HepG2 (cell line): ENCODE measurements around the gene PARVB. TPM values are rescaled to one million over a fixed set of nuclear protein-coding genes. Genes with fewer than 3 reads are reported as not detected.
"Not testable (repeated sequence)": the region's sequence is repeated elsewhere in the genome, so short reads cannot be mapped to it uniquely, and the experiment has no call there.

Experiments used
- ATAC-seq: fragments of 200-7000 bp; cut with Tn5 transposase; 3 replicates; pipeline ENCODE4 v1.9.1; 2020; ENCODE audit warnings: mild to moderate bottlenecking, moderate library complexity
- BruUV-seq: library from RNA; stranded (reverse); fragments of 400-500 nt; replicated peaks from 2 replicates; lab custom pipeline; 2021; lab: Mats Ljungman, UMichigan
- CTCF ChIA-PET: fragments of 300-600 bp; formaldehyde crosslinking; extraction: SDS; loops from one replicate; lab custom pipeline; 2021; ENCODE audit warnings: low total read pairs, inconsistent platforms, low intra/inter-chr PET ratio; lab: Yijun Ruan, JAX
- POLR2A ChIA-PET: fragments of 350-600 bp; sonication (Branson Sonifier 250); formaldehyde crosslinking; loops from one replicate; lab custom pipeline; 2020; ENCODE audit warnings: antibody characterized with exemption, inconsistent platforms; lab: Yijun Ruan, JAX
- DNase-seq: peaks from one replicate; pipeline ENCODE4 v3.0.0-alpha.2; 2015; ENCODE audit warnings: low spot score
- FAIRE-seq: peaks from 3 replicates; lab custom pipeline; 2011; peaks lifted over from hg19 to GRCh38; lab: Jason Lieb, UNC
- H2AFZ ChIP-seq: one replicate; pipeline ENCODE4 v1.6.1; 2011; ENCODE audit warnings: low read length, inconsistent platforms
- H3K27ac ChIP-seq: fragments of 300-600 bp; 3 replicates; pipeline ENCODE4 v1.8.0; 2011; ENCODE audit warnings: mixed run types, mild to moderate bottlenecking, mixed read lengths, low read length, inconsistent platforms; ENCODE audit not compliant: insufficient read depth; ENCODE audit errors: extremely low read length
- H3K27me3 ChIP-seq, 2 experiments: fragments of 200-600 bp in 1 of 2; 2 replicates in 1 of 2; 3 replicates in 1 of 2; pipeline versions ENCODE4 v1.6.0 to v1.8.0; 2011; ENCODE audit warnings: low read length in 2 of 2, mild to moderate bottlenecking in 2 of 2, moderate library complexity in 2 of 2, inconsistent platforms in 1 of 2; ENCODE audit not compliant: insufficient read depth in 2 of 2, control insufficient read depth in 1 of 2
- H3K36me3 ChIP-seq, 2 experiments: fragments of 200-600 bp in 1 of 2; replicated peaks in 1 of 2; 2 replicates in 1 of 2; 3 replicates in 1 of 2; pipeline versions ENCODE4 v1.5.1 to v1.8.0; 2011; ENCODE audit warnings: low read length in 2 of 2, inconsistent platforms in 1 of 2; ENCODE audit not compliant: insufficient read depth in 2 of 2, control insufficient read depth in 1 of 2
- H3K4me1 ChIP-seq: 2 replicates; pipeline ENCODE4 v1.5.1; 2012; ENCODE audit warnings: low read length, inconsistent platforms; ENCODE audit not compliant: insufficient read depth
- H3K4me2 ChIP-seq: 2 replicates; pipeline ENCODE4 v1.6.0; 2011; ENCODE audit warnings: low read depth, low read length, inconsistent platforms
- H3K4me3 ChIP-seq, 3 experiments: fragments of 200-600 bp in 1 of 3; sonication (generic), shearing (Covaris generic) in 1 of 3; replicated peaks in 1 of 3; 2 replicates each; pipeline ENCODE4 v1.5.1; 2011 to 2016; ENCODE audit warnings: low read length in 3 of 3, inconsistent platforms in 2 of 3, low read depth in 2 of 3, mild to moderate bottlenecking in 2 of 3, control low read depth in 1 of 3, mixed read lengths in 1 of 3; ENCODE audit not compliant: insufficient read depth in 1 of 3
- H3K79me2 ChIP-seq: one replicate; pipeline ENCODE4 v1.6.1; 2011; ENCODE audit warnings: low read length, inconsistent platforms; ENCODE audit not compliant: insufficient read depth
- H3K9ac ChIP-seq: 2 replicates; pipeline ENCODE4 v1.6.0; 2011; ENCODE audit warnings: mild to moderate bottlenecking, low read depth, low read length, inconsistent platforms; ENCODE audit not compliant: insufficient read depth
- H3K9me3 ChIP-seq: 2 replicates; pipeline ENCODE4 v1.5.1; 2012; ENCODE audit warnings: mild to moderate bottlenecking, low read length
- H4K20me1 ChIP-seq: 2 replicates; pipeline ENCODE4 v1.6.0; 2011; ENCODE audit warnings: inconsistent platforms, mild to moderate bottlenecking, low read length, moderate library complexity; ENCODE audit not compliant: insufficient read depth
- FOXA1 ChIP-seq, 2 experiments: fragments of 450-650 bp in 1 of 2; sonication (generic) in 1 of 2; formaldehyde crosslinking in 1 of 2; IDR thresholded peaks; 2 replicates each; pipeline versions ENCODE4 v1.4.0 to v1.6.1; 2016 to 2020; ENCODE audit warnings: missing genetic modification reagents in 1 of 2
- MBNL3 ChIP-seq: fragments of 250-450 bp; sonication (Bioruptor Pico); conservative IDR thresholded peaks from 2 replicates; pipeline ENCODE4 v1.8.0; 2022; ENCODE audit warnings: mild to moderate bottlenecking, inconsistent platforms
- PHF8 ChIP-seq: sonication (generic); formaldehyde crosslinking; IDR thresholded peaks from 2 replicates; pipeline ENCODE4 v1.5.0; 2020; ENCODE audit warnings: missing genetic modification reagents
- PREB ChIP-seq: sonication (generic); formaldehyde crosslinking; IDR thresholded peaks from 2 replicates; pipeline ENCODE4 v1.4.0; 2020; ENCODE audit warnings: missing genetic modification reagents
- SNAPC2 ChIP-seq: sonication (generic); formaldehyde crosslinking; IDR thresholded peaks from 2 replicates; pipeline ENCODE4 v1.8.1; 2022; ENCODE audit warnings: mild to moderate bottlenecking, missing genetic modification reagents
- SOX6 ChIP-seq, 2 experiments: fragments of 450-650 bp in 1 of 2; sonication (generic) in 1 of 2; formaldehyde crosslinking in 1 of 2; IDR thresholded peaks; 2 replicates each; pipeline versions ENCODE4 v1.4.0 to v1.6.1; 2017 to 2020; ENCODE audit warnings: antibody characterized with exemption in 1 of 2, mild to moderate bottlenecking in 1 of 2, missing genetic modification reagents in 1 of 2
- ZNF432 ChIP-seq: sonication (generic); formaldehyde crosslinking; IDR thresholded peaks from 2 replicates; pipeline ENCODE4 v1.5.0; 2020; ENCODE audit warnings: missing genetic modification reagents, mild to moderate bottlenecking, borderline replicate concordance
- ZNF558 ChIP-seq: sonication (generic); formaldehyde crosslinking; IDR thresholded peaks from 2 replicates; pipeline ENCODE4 v1.9.0; 2022; ENCODE audit warnings: mild to moderate bottlenecking, missing genetic modification reagents, borderline replicate concordance
- WGBS: methylation state at CpG from one replicate; pipeline ENCODE4 v1.1.6; 2017; ENCODE audit warnings: low lambda C conversion rate; 5-methylcytosine and 5-hydroxymethylcytosine counted together
- in situ Hi-C: cut with HindIII; loops from 2 replicates; pipeline ENCODE4 v1.10.0; 2017; ENCODE audit warnings: low pct_unique_long_range_greater_than_20kb; ENCODE audit not compliant: extremely low pct_ligation_motif_present
- intact Hi-C: fragments of 100-400 bp; cut with micrococcal nuclease; formaldehyde crosslinking; loops from one replicate; pipeline ENCODE4 v1.10.0; 2022; ENCODE audit not compliant: unreplicated experiment
- polyA plus RNA-seq, 8 experiments: library from polyadenylated mRNA; depleted of rRNA in 3 of 8; stranded (reverse) in 7 of 8; unstranded in 1 of 8; fragments of >200 nt; fragmentation: Illumina TruSeq in 4 of 8; extraction: Trizol in 4 of 8; gene quantifications; 2 replicates each; pipeline versions ENCODE4 v1.2.1 to v1.2.3, GENCODE V29; 2011 to 2016; ENCODE audit warnings: low read depth in 4 of 8, missing spikeins in 1 of 8, mixed read lengths in 1 of 8; ENCODE audit not compliant: insufficient read depth in 1 of 8
- total RNA-seq, 5 experiments: library from RNA; depleted of rRNA; stranded (reverse); fragments of >200 nt; fragmentation: Illumina TruSeq; extraction: Trizol; gene quantifications; 2 replicates each; pipeline ENCODE4 v1.2.3, GENCODE V29; 2016; ENCODE audit warnings: low read depth in 1 of 5

Gene PARVB
- total and polyA plus RNA-seq, 2 of the 13 experiments (the other 11 are each of a cell fraction or from before 2014, with no cell fraction given), result 0.11 to 0.15 TPM

GRCh38 chr22:44109416-44109815, 85.3 kb downstream of the PARVB start:
- no peak for TF ChIP-seq SNAPC2 (CRISPR knock-in tag)
- no peak for TF ChIP-seq MBNL3 (CRISPR knock-in tag)
- no peak for TF ChIP-seq PHF8 (CRISPR knock-in tag)
- TF ChIP-seq PREB, result no peak
- TF ChIP-seq SOX6 (IDR thresholded peaks at IDR 0.05), result no peak
- TF ChIP-seq SOX6 (CRISPR knock-in tag; IDR thresholded peaks at IDR 0.05), result no peak
- TF ChIP-seq ZNF432 (CRISPR knock-in tag), result no peak
- no peak for TF ChIP-seq ZNF558 (CRISPR knock-in tag)
- TF ChIP-seq FOXA1 (IDR thresholded peaks at IDR 0.05), result no peak
- TF ChIP-seq FOXA1 (CRISPR knock-in tag; IDR thresholded peaks at IDR 0.05), result no peak
- in situ Hi-C loops, result no loop called here
- Histone ChIP-seq H3K79me2 (no peaks in the 10 kb centered on the region), H3K27ac (no peak overlapping the region), H3K9ac (no peak overlapping the region), H3K4me3 (no peak overlapping the region), H3K4me2 (no peak overlapping the region), H3K4me1 (no peaks in the 10 kb centered on the region), H3K27me3 (no peaks in the 10 kb centered on the region; a peak in 2 of 5 replicates), H3K9me3 (no peaks in the 10 kb centered on the region), H3K36me3 (no peaks in the 10 kb centered on the region), H4K20me1 (0 out of 2 replicates have a peak, but pooled peaks cover 2% of the 10 kb centered on the region), H2AFZ (no peak overlapping the region)
- ChIA-PET POLR2A (no interaction called here), CTCF (no interaction called here)
- ATAC-seq (no peak), DNase-seq (no peak), FAIRE-seq (no peak)
- BruUV-seq, result no TSS peak
- intact Hi-C loops, result no loop called here
- WGBS, result 45% methylated on average over 4 of the region's 4 CpGs

- in situ Hi-C loops, ATAC-seq, CTCF ChIA-PET, DNase-seq, H3K4me3 ChIP-seq, H3K9ac ChIP-seq, H3K4me2 ChIP-seq, H3K27me3 ChIP-seq, H3K79me2 ChIP-seq, FAIRE-seq, H3K4me1 ChIP-seq, POLR2A ChIA-PET, H3K27ac ChIP-seq, H2AFZ ChIP-seq, intact Hi-C loops, H4K20me1 ChIP-seq, H3K9me3 ChIP-seq, BruUV-seq, H3K36me3 ChIP-seq: not testable (repeated sequence)
- 24% methylated on average over 6 of the region's 6 CpGs for WGBS
Measured at GRCh38 chr22:44110656-44111055, 86.6 kb downstream of the PARVB start.
